ENCODE measurements around the gene SGK1.

Gene SGK1

DNA sequence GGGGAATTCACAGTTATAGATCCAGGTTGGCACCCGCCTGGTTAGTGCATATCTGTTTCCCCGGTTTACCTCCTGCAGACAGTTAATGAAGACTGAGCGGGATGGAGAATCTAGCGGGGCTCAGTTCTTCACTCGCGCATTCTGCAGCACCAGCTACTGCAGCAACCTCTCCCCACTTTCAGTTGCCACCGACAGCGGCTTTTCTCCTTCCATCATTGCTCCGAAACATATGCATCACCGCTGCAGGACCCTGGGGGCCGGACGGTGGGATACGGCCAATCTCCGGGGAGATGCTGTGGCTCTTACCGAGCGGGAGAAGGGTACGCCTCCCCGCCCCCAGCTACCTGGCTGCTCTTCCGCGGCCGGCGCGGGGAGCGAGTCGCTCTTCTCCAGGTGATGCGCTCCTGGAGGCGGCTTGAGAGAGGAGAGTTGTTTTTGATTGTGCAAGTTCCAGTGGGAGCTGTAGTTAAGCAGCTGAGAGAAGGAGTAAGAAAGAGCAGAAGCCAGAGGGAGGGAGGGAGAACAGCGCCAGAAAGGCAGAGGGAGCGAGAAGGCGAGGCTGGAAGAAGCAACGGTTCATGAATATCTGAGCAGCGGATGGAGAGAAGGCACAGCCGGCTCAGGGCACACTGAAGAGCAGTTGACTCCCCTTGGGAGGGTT lies at the start of gene SGK1:
Gene SGK1, minus strand, starts transcription at position 642 of the 661 bp plus-strand sequence. CDS start 652 bp downstream, outside the sequence.
- DNase-seq (ENCODE audit: low read depth): peak; percentile 23
- peak within 1 kb of the TSS; percentile 63 for H3K4me3 ChIP-seq (ENCODE audit: low read depth, low read length)

- no peak overlapping the region for H3K4me3 ChIP-seq (ENCODE audit: low read depth, low read length)
- peak; percentile 71 for DNase-seq (ENCODE audit: low read depth)
Observed at GRCh38 chr6:134363323-134364039, 45.6 kb upstream of the SGK1 start.

DNA sequence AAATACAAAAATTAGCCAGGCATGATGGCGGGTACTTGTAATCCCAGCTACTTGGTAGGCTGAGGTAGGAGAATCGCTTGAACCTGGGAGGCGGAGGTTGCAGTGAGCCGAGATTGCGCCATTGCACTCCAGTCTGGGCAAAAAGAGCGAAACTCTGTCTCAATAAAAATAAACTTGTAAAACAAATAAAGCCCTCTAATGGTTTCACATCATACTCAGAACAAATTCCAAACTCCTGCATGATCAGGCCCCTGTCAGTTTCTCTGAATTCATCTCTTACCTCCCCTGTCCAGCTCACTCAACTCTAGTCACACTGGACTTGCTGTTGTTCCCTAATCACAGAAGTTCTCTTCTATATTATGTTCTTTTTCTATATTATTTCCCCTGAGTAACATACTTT lies 43.1 kb upstream of the SGK1 start:
- H3K4me3 ChIP-seq (ENCODE audit: low read depth, low read length): no peak overlapping the region
- DNase-seq (ENCODE audit: low read depth): no peak

DNA sequence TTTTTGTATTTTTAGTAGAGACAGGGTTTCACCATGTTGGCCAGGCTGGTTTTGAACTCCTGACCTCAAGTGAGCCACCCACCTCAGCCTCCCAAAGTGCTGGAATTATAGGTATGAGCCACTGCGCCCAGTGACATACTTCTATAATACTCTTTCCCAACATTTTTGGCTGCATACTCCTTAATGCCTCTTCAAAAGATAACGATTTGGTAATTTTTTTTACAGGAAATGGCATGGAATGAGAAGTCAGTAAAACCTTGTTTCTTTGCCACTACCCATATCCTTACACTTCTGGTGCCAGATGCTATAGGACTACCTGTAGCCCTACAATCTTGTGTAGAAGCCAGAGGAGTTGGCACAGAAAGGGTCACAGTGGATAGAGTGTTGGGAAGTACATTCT lies 41.4 kb upstream of the SGK1 start:
- H3K4me3 ChIP-seq (ENCODE audit: low read depth, low read length): no peak overlapping the region
- no peak for DNase-seq (ENCODE audit: low read depth)

GRCh38 chr6:134358320-134358719 lies 40.4 kb upstream of the SGK1 start:
- DNase-seq (ENCODE audit: low read depth): peak; percentile 53
- no peak overlapping the region for H3K4me3 ChIP-seq (ENCODE audit: low read depth, low read length)

DNA sequence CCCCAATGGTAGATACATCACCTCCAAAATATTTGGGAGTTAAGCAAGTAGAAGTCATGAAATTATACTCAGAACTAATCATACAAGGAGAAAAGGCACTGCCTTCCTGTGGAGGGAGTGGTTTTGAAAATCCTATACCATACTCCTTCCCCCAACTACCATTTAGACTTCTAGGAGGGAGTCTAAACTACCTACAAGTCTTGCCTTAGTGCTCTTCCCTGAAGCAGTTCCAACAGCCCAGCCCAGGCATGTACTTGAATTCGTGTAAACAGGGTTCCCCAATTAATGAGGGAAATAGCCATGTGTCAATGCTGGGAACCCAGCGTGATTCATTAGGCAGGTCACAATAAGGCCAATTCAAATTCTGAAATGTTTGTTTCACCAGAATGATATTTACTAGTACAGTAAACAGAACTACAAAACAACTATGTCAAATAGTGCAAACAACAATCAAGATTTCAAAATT lies 39.1 kb upstream of the SGK1 start:
- no peak overlapping the region for H3K4me3 ChIP-seq (ENCODE audit: low read depth, low read length)
- DNase-seq (ENCODE audit: low read depth): no peak

DNA sequence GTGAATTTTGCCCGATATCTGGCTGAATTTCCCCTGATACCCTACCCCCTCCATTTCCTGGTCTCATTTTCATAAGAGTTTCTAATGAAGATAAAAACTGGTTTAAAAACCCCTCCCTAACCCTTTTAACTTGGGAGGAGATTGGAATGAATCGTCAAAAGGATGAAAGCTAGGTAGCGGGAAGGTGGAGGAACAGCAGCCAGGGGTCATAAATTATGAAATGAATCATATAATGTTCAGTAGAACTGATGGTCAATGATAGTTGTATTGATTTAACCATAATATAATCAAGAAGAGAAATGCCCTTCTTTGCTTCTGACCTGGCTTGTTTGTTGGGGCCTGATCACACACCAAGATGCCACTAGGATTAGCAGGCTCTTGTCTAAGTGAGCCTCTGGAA lies 38.5 kb upstream of the SGK1 start:
- no peak for DNase-seq (ENCODE audit: low read depth)

GRCh38 chr6:134352786-134353480 lies 35.0 kb upstream of the SGK1 start:
- H3K4me3 ChIP-seq (ENCODE audit: low read depth, low read length): no peak overlapping the region
- DNase-seq (ENCODE audit: low read depth): peak; percentile 94

More for the DNA sequence above, 38.5 kb upstream of the SGK1 start:
- H3K4me3 ChIP-seq (ENCODE audit: low read depth, low read length): no peak overlapping the region

DNA sequence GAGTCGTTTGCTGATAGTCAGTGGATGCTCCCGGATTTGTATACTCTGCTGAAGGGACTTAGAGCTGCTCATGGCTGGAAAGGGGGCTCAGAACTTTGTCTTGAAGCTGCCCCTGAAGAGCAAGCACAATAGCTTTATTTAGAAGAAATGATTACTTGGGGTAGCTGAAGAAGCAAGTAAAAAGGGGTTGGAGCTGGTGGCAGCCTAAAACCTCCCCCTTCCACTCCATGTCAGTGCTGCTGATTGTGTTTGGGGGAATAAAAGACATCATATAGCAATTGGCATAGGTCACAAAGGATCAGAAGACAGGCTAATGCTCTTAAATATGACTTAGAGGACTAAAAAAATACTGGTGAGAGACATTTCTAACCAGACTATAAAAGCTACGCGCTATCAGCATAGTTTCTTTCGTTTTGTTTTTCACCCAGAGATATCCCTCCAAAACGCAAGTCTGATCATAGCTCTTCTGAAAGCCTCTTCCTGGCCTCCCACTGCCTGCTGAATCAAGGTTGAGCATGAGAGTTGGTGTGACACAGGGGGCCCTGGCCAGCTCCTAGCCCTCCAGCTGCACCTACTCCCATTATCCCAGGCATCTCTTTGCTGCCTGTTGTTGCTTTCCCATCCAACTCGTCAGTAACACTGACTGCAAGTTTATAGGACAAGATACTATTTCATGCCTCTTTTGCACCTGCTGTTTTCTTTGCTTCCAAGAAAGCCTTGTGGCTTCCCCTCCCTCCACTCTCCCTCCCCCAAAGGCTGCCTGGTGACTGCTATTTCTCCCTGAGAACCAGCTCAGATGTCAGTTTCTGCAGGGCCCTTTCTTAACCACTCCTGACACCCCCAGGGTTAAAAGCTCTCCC lies 33.9 kb upstream of the SGK1 start:
- H3K4me3 ChIP-seq (ENCODE audit: low read depth, low read length): no peak overlapping the region
- DNase-seq (ENCODE audit: low read depth): peak; percentile 67

- peak; percentile 99 for DNase-seq (ENCODE audit: low read depth)
- no peak overlapping the region for H3K4me3 ChIP-seq (ENCODE audit: low read depth, low read length)
Observed at GRCh38 chr6:134347885-134348805, 30.2 kb upstream of the SGK1 start.

GRCh38 chr6:134346932-134347545 lies 29.1 kb upstream of the SGK1 start:
- no peak overlapping the region for H3K4me3 ChIP-seq (ENCODE audit: low read depth, low read length)
- no peak for DNase-seq (ENCODE audit: low read depth)

DNA sequence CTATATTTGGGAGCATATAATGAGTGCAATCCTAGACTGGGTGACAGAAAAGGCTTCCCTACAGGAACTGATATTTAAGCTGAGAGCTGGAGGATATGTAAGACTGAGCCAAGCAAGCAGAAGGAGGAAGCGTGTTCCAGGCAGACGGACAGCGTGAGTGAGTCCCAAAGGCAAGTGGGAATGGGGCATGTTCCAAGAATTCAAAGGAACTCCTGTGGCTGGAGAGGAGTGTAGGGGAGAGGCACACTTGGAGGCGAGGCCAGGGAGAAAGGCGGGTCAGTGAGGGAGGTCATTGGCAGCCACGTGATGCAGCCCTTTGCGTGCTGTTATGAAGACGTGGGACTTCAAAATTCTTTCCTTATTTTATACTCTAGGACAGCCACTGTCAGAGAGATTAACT lies 27.9 kb upstream of the SGK1 start:
- peak; percentile 37 for DNase-seq (ENCODE audit: low read depth)
- H3K4me3 ChIP-seq (ENCODE audit: low read depth, low read length): no peak overlapping the region

- no peak for DNase-seq (ENCODE audit: low read depth)
- no peak overlapping the region for H3K4me3 ChIP-seq (ENCODE audit: low read depth, low read length)
Observed at GRCh38 chr6:134343066-134343465, 25.2 kb upstream of the SGK1 start.

DNA sequence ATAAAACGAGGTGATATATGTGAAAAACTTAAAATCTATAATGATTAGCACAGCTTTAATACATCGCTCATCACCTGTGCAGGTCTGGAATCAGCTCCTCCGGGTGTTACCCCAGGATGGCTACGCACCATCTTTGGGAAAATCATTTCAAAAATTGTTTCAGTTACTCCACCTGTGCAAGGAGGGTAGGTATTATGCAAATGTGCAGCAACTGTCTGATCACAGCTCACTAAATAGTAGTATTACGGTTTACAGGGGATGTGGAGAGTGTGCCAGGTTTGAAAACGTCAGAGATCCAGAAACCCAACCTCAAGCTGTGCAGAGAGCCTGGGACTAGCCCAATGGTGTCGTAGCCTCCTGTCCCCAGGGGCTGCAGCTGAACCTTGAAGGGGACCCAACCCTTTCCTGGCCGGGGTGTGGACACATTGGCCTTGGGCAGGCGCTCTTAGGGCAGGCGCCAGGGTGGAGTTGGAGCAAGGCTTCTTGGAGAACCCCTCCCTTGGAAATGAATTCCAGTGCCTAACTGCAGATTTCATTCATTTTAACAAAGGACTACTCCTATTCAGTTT lies 24.2 kb upstream of the SGK1 start:
- DNase-seq (ENCODE audit: low read depth): no peak
- no peak overlapping the region for H3K4me3 ChIP-seq (ENCODE audit: low read depth, low read length)

GRCh38 chr6:134340179-134340975 lies 22.5 kb upstream of the SGK1 start:
- DNase-seq (ENCODE audit: low read depth): peak; percentile 52
- H3K4me3 ChIP-seq (ENCODE audit: low read depth, low read length): no peak overlapping the region

DNA sequence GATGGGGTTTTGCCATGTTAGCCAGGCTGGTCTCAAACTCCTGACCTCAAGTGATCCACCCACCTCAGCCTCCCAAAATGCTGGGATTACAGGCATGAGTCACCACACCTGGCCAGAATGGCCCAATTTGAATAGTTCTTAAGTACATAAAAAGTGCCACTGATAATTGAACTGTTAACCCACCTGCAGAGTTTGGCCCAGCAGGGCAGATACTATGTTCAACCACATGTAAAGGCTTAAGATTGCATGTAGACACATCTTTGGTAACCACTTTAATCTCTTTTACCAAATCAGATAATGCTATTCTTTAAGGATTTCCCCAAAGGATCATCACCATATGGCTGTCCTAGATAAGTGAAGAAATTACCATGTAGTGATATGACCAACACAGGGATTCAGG lies 21.3 kb upstream of the SGK1 start:
- no peak for DNase-seq (ENCODE audit: low read depth)
- H3K4me3 ChIP-seq (ENCODE audit: low read depth, low read length): no peak overlapping the region

DNA sequence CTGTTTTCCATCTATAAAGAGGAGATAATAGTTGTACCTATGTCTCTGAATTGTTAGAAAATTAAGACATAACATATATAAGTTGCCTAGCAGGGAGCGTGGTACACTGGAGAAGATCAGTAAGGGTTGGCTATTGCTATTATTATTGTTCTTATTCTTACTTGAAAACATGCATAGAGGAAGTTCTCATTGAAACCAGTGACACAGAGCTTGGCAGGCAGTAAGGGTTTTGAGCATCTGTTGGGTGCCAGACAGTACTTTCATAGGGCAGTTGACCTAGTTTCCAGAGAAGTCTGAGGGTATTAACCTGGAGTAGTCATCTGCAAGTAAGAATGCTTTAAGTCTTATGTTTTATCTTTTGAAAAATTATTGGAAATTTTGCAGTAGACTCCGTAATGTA lies 13.3 kb upstream of the SGK1 start:
- H3K4me3 ChIP-seq (ENCODE audit: low read depth, low read length): no peak overlapping the region
- DNase-seq (ENCODE audit: low read depth): no peak

All from skeletal muscle cell (primary cell).